SK-N-MC (cell line): ENCODE results near the gene TRAF3.

Experiments used
- EZH2 ChIP-seq: fragments of 200-600 bp; sonication (generic); IDR thresholded peaks from one replicate; pipeline ENCODE4 v1.6.1; 2017; ENCODE audit warnings: antibody characterized with exemption
- FOXP2 ChIP-seq: optimal IDR thresholded peaks from 2 replicates; pipeline ENCODE3; 2011; ENCODE audit warnings: mild to moderate bottlenecking, moderate library complexity; ENCODE audit not compliant: insufficient read depth; ENCODE audit errors: extremely low read length, control extremely low read depth
- POLR2AphosphoS5 ChIP-seq: IDR thresholded peaks from 2 replicates; pipeline ENCODE4 v1.6.1; 2012; ENCODE audit warnings: mild to moderate bottlenecking, low read depth, low read length, borderline replicate concordance

DNA sequence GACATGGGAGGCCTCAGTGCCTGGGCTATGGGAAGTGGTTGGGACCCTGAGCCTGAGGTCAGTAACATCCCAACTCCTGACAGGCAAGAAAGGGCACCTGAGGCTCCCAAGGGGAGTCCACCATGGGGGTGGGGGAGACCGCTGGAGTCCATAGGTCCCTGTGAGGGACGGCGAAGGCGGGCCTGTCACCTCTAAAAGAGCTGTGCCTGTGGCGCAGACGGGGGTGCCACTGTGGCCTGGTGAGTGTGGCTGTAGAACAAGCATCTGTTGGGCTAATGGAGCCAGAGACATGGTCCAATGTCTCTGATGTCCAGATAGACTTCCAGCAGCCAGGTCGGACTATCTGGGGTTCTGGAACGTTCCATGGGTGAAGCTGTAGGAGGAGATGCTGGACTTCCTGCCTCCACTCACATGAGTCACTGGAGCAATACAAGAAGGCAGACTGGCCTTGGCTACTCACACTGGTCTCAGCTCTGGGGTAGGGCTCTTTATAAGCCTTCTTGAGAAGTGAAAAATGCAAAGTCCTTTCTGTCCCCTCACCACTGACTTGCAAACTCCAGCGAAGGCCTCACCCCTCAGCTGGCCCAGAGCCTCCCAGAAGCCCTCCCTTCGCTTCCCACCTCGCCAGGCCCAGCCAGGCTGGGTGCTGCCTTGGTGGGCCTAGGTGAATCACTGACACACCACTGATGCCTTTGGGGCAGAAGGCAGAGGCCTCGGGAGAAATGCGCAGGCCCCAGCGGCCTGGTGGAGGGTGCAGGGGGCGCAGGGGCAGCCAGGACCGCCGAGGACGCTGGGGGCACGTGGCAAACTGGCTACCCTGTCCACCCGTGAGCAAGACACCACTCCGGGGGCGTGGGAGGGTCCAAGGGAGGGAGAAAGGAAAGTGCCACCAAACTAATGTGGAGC lies 1.1 kb upstream of the TRAF3 start:
- TF ChIP-seq POLR2AphosphoS5 (no peak), EZH2 (no peak), FOXP2 (no peak)
